GM23338 (cell line): ENCODE measurements around the gene SOCS2. TPM values are rescaled to one million over a fixed set of nuclear protein-coding genes. Genes with fewer than 3 reads are reported as not detected.

Source experiments
- ATAC-seq: fragments of 200-7000 bp; cut with Tn5 transposase; 3 replicates; pipeline ENCODE4 v1.9.1; 2020
- DNase-seq: peaks from one replicate; pipeline ENCODE4 v3.0.0-alpha.2; 2015; ENCODE audit warnings: low spot score
- H2AFZ ChIP-seq: fragments of 200-600 bp; sonication (generic); 2 replicates; pipeline ENCODE4 v1.8.0; 2016; ENCODE audit warnings: antibody characterized with exemption, mild to moderate bottlenecking, moderate library complexity
- H3F3A ChIP-seq: fragments of 200-600 bp; sonication (generic); replicated peaks from 2 replicates; pipeline ENCODE4 v1.8.0; 2017; ENCODE audit warnings: antibody characterized with exemption, mixed run types, low read depth
- H3K27ac ChIP-seq: fragments of 200-600 bp; sonication (generic); 2 replicates; pipeline ENCODE4 v1.6.1; 2016; ENCODE audit warnings: low read depth
- H3K27me3 ChIP-seq: fragments of 200-600 bp; sonication (generic); 2 replicates; pipeline ENCODE4 v1.8.0; 2016; ENCODE audit warnings: mild to moderate bottlenecking, mixed run types, moderate library complexity; ENCODE audit not compliant: insufficient read depth
- H3K36me3 ChIP-seq: fragments of 200-600 bp; sonication (generic); 2 replicates; pipeline ENCODE4 v1.8.0; 2016; ENCODE audit warnings: mild to moderate bottlenecking; ENCODE audit not compliant: insufficient read depth
- H3K4me1 ChIP-seq: fragments of 200-600 bp; sonication (generic); 2 replicates; pipeline ENCODE4 v1.8.0; 2016; ENCODE audit warnings: mild to moderate bottlenecking, moderate library complexity; ENCODE audit not compliant: insufficient read depth
- H3K4me2 ChIP-seq: fragments of 200-600 bp; sonication (generic); 2 replicates; pipeline ENCODE4 v1.7.1; 2017; ENCODE audit warnings: mixed run types
- H3K4me3 ChIP-seq: fragments of 200-600 bp; sonication (generic); 2 replicates; pipeline ENCODE4 v1.6.1; 2016; ENCODE audit warnings: mixed run types
- H3K79me2 ChIP-seq: fragments of 200-600 bp; sonication (generic); replicated peaks from 2 replicates; pipeline ENCODE4 v1.8.0; 2017; ENCODE audit warnings: mild to moderate bottlenecking; ENCODE audit not compliant: insufficient read depth
- H3K9me2 ChIP-seq: fragments of 200-600 bp; sonication (generic); 2 replicates; pipeline ENCODE4 v1.8.0; 2017; ENCODE audit not compliant: insufficient read depth
- H4K20me1 ChIP-seq: fragments of 200-600 bp; sonication (generic); replicated peaks from 2 replicates; pipeline ENCODE4 v1.8.0; 2017; ENCODE audit warnings: mild to moderate bottlenecking; ENCODE audit not compliant: insufficient read depth
- H3K27ac Mint-ChIP-seq: 2 replicates; pipeline ENCODE4 v1.8.0; 2020; ENCODE audit warnings: inconsistent platforms, mild to moderate bottlenecking, moderate library complexity, mixed read lengths
- H3K27me3 Mint-ChIP-seq: 3 replicates; pipeline ENCODE4 v1.8.0; 2022; ENCODE audit warnings: low read depth, mild to moderate bottlenecking, moderate library complexity, mixed read lengths, inconsistent platforms; ENCODE audit not compliant: insufficient read depth, poor library complexity
- H3K36me3 Mint-ChIP-seq: 3 replicates; pipeline ENCODE4 v1.8.0; 2021; ENCODE audit warnings: low read depth, mild to moderate bottlenecking, inconsistent platforms, moderate library complexity, mixed read lengths
- H3K4me1 Mint-ChIP-seq: 3 replicates; pipeline ENCODE4 v1.8.0; 2020; ENCODE audit warnings: mild to moderate bottlenecking, inconsistent platforms, mixed read lengths
- H3K4me3 Mint-ChIP-seq: 3 replicates; pipeline ENCODE4 v1.8.0; 2021; ENCODE audit warnings: moderate library complexity, mild to moderate bottlenecking, inconsistent platforms, mixed read lengths
- H3K9me3 Mint-ChIP-seq: 3 replicates; pipeline ENCODE4 v1.8.0; 2020; ENCODE audit warnings: moderate library complexity, mild to moderate bottlenecking, inconsistent platforms, mixed read lengths
- CREB1 ChIP-seq: fragments of 250-450 bp; sonication (Bioruptor Pico); IDR thresholded peaks from 2 replicates; pipeline ENCODE4 v1.5.0; 2020; ENCODE audit warnings: low read depth, mild to moderate bottlenecking, moderate library complexity
- EZH2 ChIP-seq: fragments of 200-600 bp; sonication (generic); IDR thresholded peaks from one replicate; pipeline ENCODE4 v1.8.0; 2017; ENCODE audit warnings: antibody characterized with exemption, mild to moderate bottlenecking, low read depth; ENCODE audit not compliant: unreplicated experiment
- EZH2phosphoT487 ChIP-seq: fragments of 200-600 bp; sonication (generic); IDR thresholded peaks from one replicate; pipeline ENCODE4 v1.8.1; 2018; ENCODE audit warnings: antibody characterized with exemption; ENCODE audit not compliant: unreplicated experiment
- JUNB ChIP-seq: IDR thresholded peaks from one replicate; pipeline ENCODE4 v1.6.1; 2016; ENCODE audit warnings: antibody characterized with exemption; ENCODE audit not compliant: unreplicated experiment
- NANOG ChIP-seq: IDR thresholded peaks from 2 replicates; pipeline ENCODE4 v1.6.1; 2016; ENCODE audit warnings: antibody characterized with exemption, borderline replicate concordance
- POLR2AphosphoS5 ChIP-seq: IDR thresholded peaks from 2 replicates; pipeline ENCODE4 v1.6.1; 2016; ENCODE audit warnings: antibody characterized with exemption, low read depth
- STAT1 ChIP-seq: IDR thresholded peaks from one replicate; pipeline ENCODE4 v1.6.1; 2016; ENCODE audit warnings: antibody characterized with exemption; ENCODE audit not compliant: unreplicated experiment
- ZNF114 ChIP-seq: fragments of 250-450 bp; sonication (Bioruptor Pico); IDR thresholded peaks from 2 replicates; pipeline ENCODE4 v1.5.0; 2020; ENCODE audit warnings: mild to moderate bottlenecking, moderate library complexity
- ZNF331 ChIP-seq: fragments of 250-450 bp; sonication (Bioruptor Pico); IDR thresholded peaks from 2 replicates; pipeline ENCODE4 v1.5.0; 2020; ENCODE audit warnings: low read depth, mild to moderate bottlenecking, moderate library complexity
- polyA plus RNA-seq: library from polyadenylated mRNA; unstranded; fragments of >200 nt; fragmentation: Nextera tagmentation; extraction: Ambion mirVana; gene quantifications from 2 replicates; pipeline ENCODE4 v1.2.1, GENCODE V29; 2016
- total RNA-seq: library from RNA; depleted of rRNA; stranded (reverse); fragments of >200 nt; shearing (Covaris generic); gene quantifications from 2 replicates; pipeline ENCODE4 v1.2.3, GENCODE V29; 2014
- TF ChIP-seq, protein P1 (sequence below), 2 experiments: fragments of 200-600 bp in 1 of 2; sonication (generic) in 1 of 2; conservative IDR thresholded peaks; 2 replicates each; pipeline versions ENCODE4 v1.5.1 to v1.6.1; 2016 to 2017; ENCODE audit warnings: antibody characterized with exemption in 2 of 2, low read depth in 2 of 2, mild to moderate bottlenecking in 2 of 2, moderate library complexity in 1 of 2
- TF ChIP-seq, protein P2 (sequence below): fragments of 250-450 bp; sonication (Bioruptor Pico); IDR thresholded peaks from 2 replicates; pipeline ENCODE4 v1.5.0; 2020; ENCODE audit warnings: mild to moderate bottlenecking, moderate library complexity
- TF ChIP-seq, protein P3 (sequence below): IDR thresholded peaks from 2 replicates; pipeline ENCODE4 v1.6.1; 2016; ENCODE audit warnings: antibody characterized with exemption
- TF ChIP-seq, protein P4 (sequence below): IDR thresholded peaks from one replicate; pipeline ENCODE4 v1.6.1; 2018; ENCODE audit warnings: antibody characterized with exemption; ENCODE audit not compliant: unreplicated experiment

The SOCS2 gene
- total and polyA plus RNA-seq, 2 experiments from 2014 or later = 15.5 to 32.4 TPM

DNA sequence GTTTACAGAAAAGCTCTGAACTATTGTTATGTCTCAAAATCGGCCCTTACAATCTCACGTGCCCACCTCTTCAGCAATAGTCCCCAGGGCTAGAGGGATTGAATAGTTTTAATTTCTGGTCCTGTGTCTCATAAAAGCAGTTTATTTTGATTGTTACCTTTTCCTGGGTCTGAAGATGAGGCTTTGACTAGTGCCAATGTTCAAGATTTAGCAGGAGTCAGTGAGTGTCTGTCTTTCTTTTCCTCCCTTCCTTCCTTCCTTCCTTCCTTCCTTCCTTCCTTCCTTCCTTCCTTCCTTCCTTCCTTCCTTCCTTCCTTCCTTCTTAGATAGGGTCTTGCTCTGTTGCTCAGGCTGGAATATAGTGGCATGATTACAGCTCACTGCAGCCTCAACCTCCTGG is 24.7 kb upstream of the SOCS2 start:
- TF ChIP-seq, protein P1, sequence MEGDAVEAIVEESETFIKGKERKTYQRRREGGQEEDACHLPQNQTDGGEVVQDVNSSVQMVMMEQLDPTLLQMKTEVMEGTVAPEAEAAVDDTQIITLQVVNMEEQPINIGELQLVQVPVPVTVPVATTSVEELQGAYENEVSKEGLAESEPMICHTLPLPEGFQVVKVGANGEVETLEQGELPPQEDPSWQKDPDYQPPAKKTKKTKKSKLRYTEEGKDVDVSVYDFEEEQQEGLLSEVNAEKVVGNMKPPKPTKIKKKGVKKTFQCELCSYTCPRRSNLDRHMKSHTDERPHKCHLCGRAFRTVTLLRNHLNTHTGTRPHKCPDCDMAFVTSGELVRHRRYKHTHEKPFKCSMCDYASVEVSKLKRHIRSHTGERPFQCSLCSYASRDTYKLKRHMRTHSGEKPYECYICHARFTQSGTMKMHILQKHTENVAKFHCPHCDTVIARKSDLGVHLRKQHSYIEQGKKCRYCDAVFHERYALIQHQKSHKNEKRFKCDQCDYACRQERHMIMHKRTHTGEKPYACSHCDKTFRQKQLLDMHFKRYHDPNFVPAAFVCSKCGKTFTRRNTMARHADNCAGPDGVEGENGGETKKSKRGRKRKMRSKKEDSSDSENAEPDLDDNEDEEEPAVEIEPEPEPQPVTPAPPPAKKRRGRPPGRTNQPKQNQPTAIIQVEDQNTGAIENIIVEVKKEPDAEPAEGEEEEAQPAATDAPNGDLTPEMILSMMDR (conservative IDR thresholded peaks at IDR 0.05; ENCODE audit: low read depth in 2 of 2) = no peak
- no peak for TF ChIP-seq EZH2phosphoT487
- TF ChIP-seq, protein P2, sequence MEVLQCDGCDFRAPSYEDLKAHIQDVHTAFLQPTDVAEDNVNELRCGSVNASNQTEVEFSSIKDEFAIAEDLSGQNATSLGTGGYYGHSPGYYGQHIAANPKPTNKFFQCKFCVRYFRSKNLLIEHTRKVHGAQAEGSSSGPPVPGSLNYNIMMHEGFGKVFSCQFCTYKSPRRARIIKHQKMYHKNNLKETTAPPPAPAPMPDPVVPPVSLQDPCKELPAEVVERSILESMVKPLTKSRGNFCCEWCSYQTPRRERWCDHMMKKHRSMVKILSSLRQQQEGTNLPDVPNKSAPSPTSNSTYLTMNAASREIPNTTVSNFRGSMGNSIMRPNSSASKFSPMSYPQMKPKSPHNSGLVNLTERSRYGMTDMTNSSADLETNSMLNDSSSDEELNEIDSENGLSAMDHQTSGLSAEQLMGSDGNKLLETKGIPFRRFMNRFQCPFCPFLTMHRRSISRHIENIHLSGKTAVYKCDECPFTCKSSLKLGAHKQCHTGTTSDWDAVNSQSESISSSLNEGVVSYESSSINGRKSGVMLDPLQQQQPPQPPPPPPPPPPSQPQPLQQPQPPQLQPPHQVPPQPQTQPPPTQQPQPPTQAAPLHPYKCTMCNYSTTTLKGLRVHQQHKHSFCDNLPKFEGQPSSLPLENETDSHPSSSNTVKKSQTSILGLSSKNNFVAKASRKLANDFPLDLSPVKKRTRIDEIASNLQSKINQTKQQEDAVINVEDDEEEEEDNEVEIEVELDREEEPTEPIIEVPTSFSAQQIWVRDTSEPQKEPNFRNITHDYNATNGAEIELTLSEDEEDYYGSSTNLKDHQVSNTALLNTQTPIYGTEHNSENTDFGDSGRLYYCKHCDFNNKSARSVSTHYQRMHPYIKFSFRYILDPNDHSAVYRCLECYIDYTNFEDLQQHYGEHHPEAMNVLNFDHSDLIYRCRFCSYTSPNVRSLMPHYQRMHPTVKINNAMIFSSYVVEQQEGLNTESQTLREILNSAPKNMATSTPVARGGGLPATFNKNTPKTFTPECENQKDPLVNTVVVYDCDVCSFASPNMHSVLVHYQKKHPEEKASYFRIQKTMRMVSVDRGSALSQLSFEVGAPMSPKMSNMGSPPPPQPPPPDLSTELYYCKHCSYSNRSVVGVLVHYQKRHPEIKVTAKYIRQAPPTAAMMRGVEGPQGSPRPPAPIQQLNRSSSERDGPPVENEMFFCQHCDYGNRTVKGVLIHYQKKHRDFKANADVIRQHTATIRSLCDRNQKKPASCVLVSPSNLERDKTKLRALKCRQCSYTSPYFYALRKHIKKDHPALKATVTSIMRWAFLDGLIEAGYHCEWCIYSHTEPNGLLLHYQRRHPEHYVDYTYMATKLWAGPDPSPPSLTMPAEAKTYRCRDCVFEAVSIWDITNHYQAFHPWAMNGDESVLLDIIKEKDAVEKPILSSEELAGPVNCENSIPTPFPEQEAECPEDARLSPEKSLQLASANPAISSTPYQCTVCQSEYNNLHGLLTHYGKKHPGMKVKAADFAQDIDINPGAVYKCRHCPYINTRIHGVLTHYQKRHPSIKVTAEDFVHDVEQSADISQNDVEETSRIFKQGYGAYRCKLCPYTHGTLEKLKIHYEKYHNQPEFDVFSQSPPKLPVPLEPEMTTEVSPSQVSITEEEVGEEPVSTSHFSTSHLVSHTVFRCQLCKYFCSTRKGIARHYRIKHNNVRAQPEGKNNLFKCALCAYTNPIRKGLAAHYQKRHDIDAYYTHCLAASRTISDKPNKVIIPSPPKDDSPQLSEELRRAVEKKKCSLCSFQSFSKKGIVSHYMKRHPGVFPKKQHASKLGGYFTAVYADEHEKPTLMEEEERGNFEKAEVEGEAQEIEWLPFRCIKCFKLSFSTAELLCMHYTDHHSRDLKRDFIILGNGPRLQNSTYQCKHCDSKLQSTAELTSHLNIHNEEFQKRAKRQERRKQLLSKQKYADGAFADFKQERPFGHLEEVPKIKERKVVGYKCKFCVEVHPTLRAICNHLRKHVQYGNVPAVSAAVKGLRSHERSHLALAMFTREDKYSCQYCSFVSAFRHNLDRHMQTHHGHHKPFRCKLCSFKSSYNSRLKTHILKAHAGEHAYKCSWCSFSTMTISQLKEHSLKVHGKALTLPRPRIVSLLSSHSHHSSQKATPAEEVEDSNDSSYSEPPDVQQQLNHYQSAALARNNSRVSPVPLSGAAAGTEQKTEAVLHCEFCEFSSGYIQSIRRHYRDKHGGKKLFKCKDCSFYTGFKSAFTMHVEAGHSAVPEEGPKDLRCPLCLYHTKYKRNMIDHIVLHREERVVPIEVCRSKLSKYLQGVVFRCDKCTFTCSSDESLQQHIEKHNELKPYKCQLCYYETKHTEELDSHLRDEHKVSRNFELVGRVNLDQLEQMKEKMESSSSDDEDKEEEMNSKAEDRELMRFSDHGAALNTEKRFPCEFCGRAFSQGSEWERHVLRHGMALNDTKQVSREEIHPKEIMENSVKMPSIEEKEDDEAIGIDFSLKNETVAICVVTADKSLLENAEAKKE (CRISPR knock-in tag) = no peak
- no peak for TF ChIP-seq ZNF331 (CRISPR knock-in tag)
- TF ChIP-seq JUNB = no peak
- TF ChIP-seq POLR2AphosphoS5 = no peak
- no peak for TF ChIP-seq EZH2
- no peak for TF ChIP-seq ZNF114
- no peak for TF ChIP-seq CREB1
- TF ChIP-seq, protein P3, sequence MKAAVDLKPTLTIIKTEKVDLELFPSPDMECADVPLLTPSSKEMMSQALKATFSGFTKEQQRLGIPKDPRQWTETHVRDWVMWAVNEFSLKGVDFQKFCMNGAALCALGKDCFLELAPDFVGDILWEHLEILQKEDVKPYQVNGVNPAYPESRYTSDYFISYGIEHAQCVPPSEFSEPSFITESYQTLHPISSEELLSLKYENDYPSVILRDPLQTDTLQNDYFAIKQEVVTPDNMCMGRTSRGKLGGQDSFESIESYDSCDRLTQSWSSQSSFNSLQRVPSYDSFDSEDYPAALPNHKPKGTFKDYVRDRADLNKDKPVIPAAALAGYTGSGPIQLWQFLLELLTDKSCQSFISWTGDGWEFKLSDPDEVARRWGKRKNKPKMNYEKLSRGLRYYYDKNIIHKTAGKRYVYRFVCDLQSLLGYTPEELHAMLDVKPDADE = no peak
- TF ChIP-seq, protein P4, sequence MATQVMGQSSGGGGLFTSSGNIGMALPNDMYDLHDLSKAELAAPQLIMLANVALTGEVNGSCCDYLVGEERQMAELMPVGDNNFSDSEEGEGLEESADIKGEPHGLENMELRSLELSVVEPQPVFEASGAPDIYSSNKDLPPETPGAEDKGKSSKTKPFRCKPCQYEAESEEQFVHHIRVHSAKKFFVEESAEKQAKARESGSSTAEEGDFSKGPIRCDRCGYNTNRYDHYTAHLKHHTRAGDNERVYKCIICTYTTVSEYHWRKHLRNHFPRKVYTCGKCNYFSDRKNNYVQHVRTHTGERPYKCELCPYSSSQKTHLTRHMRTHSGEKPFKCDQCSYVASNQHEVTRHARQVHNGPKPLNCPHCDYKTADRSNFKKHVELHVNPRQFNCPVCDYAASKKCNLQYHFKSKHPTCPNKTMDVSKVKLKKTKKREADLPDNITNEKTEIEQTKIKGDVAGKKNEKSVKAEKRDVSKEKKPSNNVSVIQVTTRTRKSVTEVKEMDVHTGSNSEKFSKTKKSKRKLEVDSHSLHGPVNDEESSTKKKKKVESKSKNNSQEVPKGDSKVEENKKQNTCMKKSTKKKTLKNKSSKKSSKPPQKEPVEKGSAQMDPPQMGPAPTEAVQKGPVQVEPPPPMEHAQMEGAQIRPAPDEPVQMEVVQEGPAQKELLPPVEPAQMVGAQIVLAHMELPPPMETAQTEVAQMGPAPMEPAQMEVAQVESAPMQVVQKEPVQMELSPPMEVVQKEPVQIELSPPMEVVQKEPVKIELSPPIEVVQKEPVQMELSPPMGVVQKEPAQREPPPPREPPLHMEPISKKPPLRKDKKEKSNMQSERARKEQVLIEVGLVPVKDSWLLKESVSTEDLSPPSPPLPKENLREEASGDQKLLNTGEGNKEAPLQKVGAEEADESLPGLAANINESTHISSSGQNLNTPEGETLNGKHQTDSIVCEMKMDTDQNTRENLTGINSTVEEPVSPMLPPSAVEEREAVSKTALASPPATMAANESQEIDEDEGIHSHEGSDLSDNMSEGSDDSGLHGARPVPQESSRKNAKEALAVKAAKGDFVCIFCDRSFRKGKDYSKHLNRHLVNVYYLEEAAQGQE = no peak
- no peak for TF ChIP-seq NANOG
- no peak for TF ChIP-seq STAT1
- no peaks in the 10 kb centered on the region for H3K4me1 ChIP-seq
- no peak overlapping the region for H3K4me2 ChIP-seq
- H3K9me2 ChIP-seq = no peaks in the 10 kb centered on the region
- no peak overlapping the region for H3K4me3 Mint-ChIP-seq
- no peaks in the 10 kb centered on the region; the same call in 1 of the 2 replicates for H4K20me1 ChIP-seq
- no peak for ATAC-seq
- no peak overlapping the region for H3K4me3 ChIP-seq
- H3K27me3 ChIP-seq = no peaks in the 10 kb centered on the region
- H3K79me2 ChIP-seq = no peaks in the 10 kb centered on the region
- no peaks in the 10 kb centered on the region for H3K27me3 Mint-ChIP-seq
- peaks cover 5% of the 10 kb centered on the region; the same call in 2 of the 3 replicates for H3K36me3 Mint-ChIP-seq
- H3K4me1 Mint-ChIP-seq = no peaks in the 10 kb centered on the region
- no peak overlapping the region for H2AFZ ChIP-seq
- no peaks in the 10 kb centered on the region for H3K36me3 ChIP-seq
- no peak overlapping the region for H3K27ac Mint-ChIP-seq
- DNase-seq = no peak
- H3K9me3 Mint-ChIP-seq = no peaks in the 10 kb centered on the region
- H3F3A ChIP-seq = no peaks in the 10 kb centered on the region
- no peak overlapping the region for H3K27ac ChIP-seq
